Measurements from ENCODE around the gene MARK3. TPM values are rescaled to one million over a fixed set of nuclear protein-coding genes. Genes with fewer than 3 reads are reported as not detected.

Gene MARK3
- total RNA-seq, 2 experiments from 2014 or later = 107 TPM

DNA sequence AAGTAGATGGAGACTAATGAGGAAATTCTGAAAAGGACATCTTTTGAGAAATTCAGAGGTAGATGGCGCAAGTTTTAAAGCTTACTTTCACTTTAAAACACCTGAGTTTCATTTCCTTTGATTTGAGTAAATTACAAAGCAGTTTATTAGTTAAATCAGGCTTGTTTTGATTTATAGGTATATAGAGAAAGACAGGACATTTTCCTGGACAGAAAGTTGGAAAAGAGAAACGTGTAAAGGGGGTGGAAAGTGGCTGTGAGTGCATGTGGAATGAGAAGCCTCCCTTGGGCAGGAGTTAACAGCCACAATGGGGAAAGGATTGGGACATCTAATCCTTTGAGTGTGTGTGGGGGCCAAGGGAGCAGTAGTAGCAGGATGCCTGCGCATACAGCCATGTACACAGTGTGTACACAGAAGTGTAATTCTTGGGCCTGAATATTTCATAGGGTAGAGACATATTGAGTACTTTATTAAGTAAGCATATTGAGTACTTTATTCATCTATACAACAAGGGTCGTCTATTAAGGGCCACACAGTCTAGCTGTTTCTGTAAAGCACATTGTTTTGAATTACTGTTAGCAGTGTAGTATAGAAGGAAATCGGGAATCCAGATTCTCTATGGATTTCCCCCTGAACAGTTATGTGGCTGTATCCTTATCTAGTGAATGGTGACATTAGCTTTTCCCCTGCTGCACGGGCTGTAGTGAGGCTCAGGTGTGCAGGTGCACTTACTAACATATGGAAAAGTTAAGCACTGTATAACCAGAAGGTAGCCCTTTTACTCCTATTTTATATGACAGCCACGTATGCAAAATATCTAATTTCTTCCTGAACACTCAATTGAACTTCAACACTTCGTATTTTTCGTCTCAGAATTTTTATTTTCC is 19.1 kb downstream of the MARK3 start:
- H3K27me3 ChIP-seq (ENCODE audit: control insufficient read depth in 1 of 2, insufficient read depth in 2 of 2, low read length in 2 of 2) = no peaks in the 10 kb centered on the region
- no peak overlapping the region for H3K27ac ChIP-seq (ENCODE audit: low read depth in 1 of 2, low read length in 2 of 2)
- no peaks in the 10 kb centered on the region for H3K9me3 ChIP-seq (ENCODE audit: control insufficient read depth in 1 of 2, insufficient read depth in 1 of 2, low read length in 2 of 2)
- H3K27ac Mint-ChIP-seq = peak overlapping the region; percentile 81
- H3K27me3 Mint-ChIP-seq = no peaks in the 10 kb centered on the region
- H3K4me3 ChIP-seq (ENCODE audit: low read length) = no peak overlapping the region
- ATAC-seq (ENCODE audit: poor library complexity) (no peak), DNase-seq (no peak)
- intact Hi-C loops (cut with DNase I, micrococcal nuclease) = loop anchor here in 1 of 2 experiments (10.0 kb wide), 1 partner anchor 51 kb away; no protein-coding TSS in a partner anchor
- H3K4me1 Mint-ChIP-seq (ENCODE audit: low read depth) = peaks cover 62% of the 10 kb centered on the region
- POLR2A ChIA-PET = interaction anchor here (0.9 to 1.0 kb wide), 2 partner anchors 13 to 70 kb away, joined by 3 read pairs; partner anchors contain the start of gene EIF5
- H3K4me1 ChIP-seq (ENCODE audit: insufficient read depth, low read length) = peaks cover 32% of the 10 kb centered on the region
- TF ChIP-seq, protein P1, sequence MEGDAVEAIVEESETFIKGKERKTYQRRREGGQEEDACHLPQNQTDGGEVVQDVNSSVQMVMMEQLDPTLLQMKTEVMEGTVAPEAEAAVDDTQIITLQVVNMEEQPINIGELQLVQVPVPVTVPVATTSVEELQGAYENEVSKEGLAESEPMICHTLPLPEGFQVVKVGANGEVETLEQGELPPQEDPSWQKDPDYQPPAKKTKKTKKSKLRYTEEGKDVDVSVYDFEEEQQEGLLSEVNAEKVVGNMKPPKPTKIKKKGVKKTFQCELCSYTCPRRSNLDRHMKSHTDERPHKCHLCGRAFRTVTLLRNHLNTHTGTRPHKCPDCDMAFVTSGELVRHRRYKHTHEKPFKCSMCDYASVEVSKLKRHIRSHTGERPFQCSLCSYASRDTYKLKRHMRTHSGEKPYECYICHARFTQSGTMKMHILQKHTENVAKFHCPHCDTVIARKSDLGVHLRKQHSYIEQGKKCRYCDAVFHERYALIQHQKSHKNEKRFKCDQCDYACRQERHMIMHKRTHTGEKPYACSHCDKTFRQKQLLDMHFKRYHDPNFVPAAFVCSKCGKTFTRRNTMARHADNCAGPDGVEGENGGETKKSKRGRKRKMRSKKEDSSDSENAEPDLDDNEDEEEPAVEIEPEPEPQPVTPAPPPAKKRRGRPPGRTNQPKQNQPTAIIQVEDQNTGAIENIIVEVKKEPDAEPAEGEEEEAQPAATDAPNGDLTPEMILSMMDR (IDR thresholded peaks at IDR 0.05) = no peak
- H3K36me3 ChIP-seq (ENCODE audit: insufficient read depth, low read length) = peaks cover 28% of the 10 kb centered on the region
- peak overlapping the region; percentile 57 for H3K4me3 Mint-ChIP-seq
- H3K9me3 Mint-ChIP-seq = no peaks in the 10 kb centered on the region
- CTCF ChIA-PET = interaction anchor here (0.6 to 2.2 kb wide), 3 partner anchors 10 to 20 kb away, joined by 3 to 10 read pairs (median 3); partner anchors contain the start of gene MARK3
- H3K36me3 Mint-ChIP-seq (ENCODE audit: low read depth) = peaks cover 47% of the 10 kb centered on the region

- TF ChIP-seq, protein P1 (IDR thresholded peaks at IDR 0.05) = no peak
- Histone ChIP-seq H3K27me3 (ENCODE audit: control insufficient read depth in 1 of 2, insufficient read depth in 2 of 2, low read length in 2 of 2) (no peaks in the 10 kb centered on the region), H3K4me1 (ENCODE audit: insufficient read depth, low read length) (peaks cover 29% of the 10 kb centered on the region), H3K9me3 (ENCODE audit: control insufficient read depth in 1 of 2, insufficient read depth in 1 of 2, low read length in 2 of 2) (no peaks in the 10 kb centered on the region), H3K36me3 (ENCODE audit: insufficient read depth, low read length) (peaks cover 28% of the 10 kb centered on the region), H3K27ac (ENCODE audit: low read depth in 1 of 2, low read length in 2 of 2) (no peak overlapping the region), H3K4me3 (ENCODE audit: low read length) (no peak overlapping the region)
- H3K36me3 Mint-ChIP-seq (ENCODE audit: low read depth) = peaks cover 53% of the 10 kb centered on the region
- H3K4me3 Mint-ChIP-seq = no peak overlapping the region
- intact Hi-C loops (cut with DNase I, micrococcal nuclease) = loop anchor here in 1 of 2 experiments (10.0 kb wide), 1 partner anchor 50 kb away; no protein-coding TSS in a partner anchor
- no peak for DNase-seq
- H3K4me1 Mint-ChIP-seq (ENCODE audit: low read depth) = peaks cover 62% of the 10 kb centered on the region
- ChIA-PET CTCF (interaction anchor here (2.2 kb wide), 1 partner anchor 14 kb away, joined by 10 read pairs; no protein-coding TSS in a partner anchor), POLR2A (interaction anchor here (1.0 kb wide), 1 partner anchor 71 kb away, joined by 3 read pairs; the partner anchor contains the start of gene EIF5)
- ATAC-seq (ENCODE audit: poor library complexity) = no peak
- no peaks in the 10 kb centered on the region for H3K27me3 Mint-ChIP-seq
- H3K9me3 Mint-ChIP-seq = no peaks in the 10 kb centered on the region
- H3K27ac Mint-ChIP-seq = peak overlapping the region; percentile 81
Measured at GRCh38 chr14:103404920-103405319, 19.7 kb downstream of the MARK3 start.

DNA sequence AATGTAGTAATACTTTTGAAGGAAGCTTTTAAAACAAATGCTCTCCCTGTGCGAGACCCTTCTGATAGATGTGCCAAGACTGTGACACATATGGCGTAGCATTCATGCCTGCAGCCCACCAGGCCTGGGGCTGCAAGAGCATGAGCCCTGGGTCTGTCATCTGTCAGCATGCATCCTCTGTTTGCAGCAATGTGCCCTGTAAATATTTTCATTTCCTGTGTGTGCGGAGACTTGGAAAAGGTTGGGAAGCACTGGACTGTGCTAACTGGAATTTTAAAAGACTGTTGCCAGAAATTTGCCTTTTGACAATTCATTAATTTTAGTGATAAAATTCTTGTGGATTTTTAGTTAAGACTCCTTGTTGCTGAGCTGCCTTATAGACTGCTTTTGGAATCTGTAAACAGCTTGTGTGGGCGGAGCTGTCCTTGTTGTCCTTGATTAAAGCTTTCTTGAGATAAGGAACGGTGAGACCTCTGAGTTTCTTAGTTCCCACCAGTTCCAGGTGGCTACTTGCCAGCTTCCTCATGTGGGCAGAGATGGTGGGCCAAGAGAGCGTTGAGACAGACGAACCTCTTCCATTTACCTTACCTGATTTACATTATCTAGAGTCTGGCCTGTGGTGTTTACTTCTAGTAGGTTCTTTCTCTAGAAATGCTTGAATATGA is 23.4 kb downstream of the MARK3 start:
- Histone ChIP-seq H3K27ac (ENCODE audit: low read depth in 1 of 2, low read length in 2 of 2) (no peak overlapping the region), H3K4me1 (ENCODE audit: insufficient read depth, low read length) (peaks cover 11% of the 10 kb centered on the region), H3K27me3 (ENCODE audit: control insufficient read depth in 1 of 2, insufficient read depth in 2 of 2, low read length in 2 of 2) (no peaks in the 10 kb centered on the region), H3K4me3 (ENCODE audit: low read length) (no peak overlapping the region), H3K36me3 (ENCODE audit: insufficient read depth, low read length) (peaks cover 48% of the 10 kb centered on the region), H3K9me3 (ENCODE audit: control insufficient read depth in 1 of 2, insufficient read depth in 1 of 2, low read length in 2 of 2) (no peaks in the 10 kb centered on the region)
- TF ChIP-seq, protein P1 (IDR thresholded peaks at IDR 0.05) = no peak
- POLR2A ChIA-PET = no interaction called here
- Mint-ChIP-seq H3K36me3 (ENCODE audit: low read depth) (peaks cover 75% of the 10 kb centered on the region), H3K27me3 (no peaks in the 10 kb centered on the region), H3K27ac (no peak overlapping the region), H3K4me1 (ENCODE audit: low read depth) (peaks cover 31% of the 10 kb centered on the region), H3K9me3 (no peaks in the 10 kb centered on the region), H3K4me3 (no peak overlapping the region)
- CTCF ChIA-PET = interaction anchor here (0.7 kb wide), 1 partner anchor 18 kb away, joined by 3 read pairs; no protein-coding TSS in a partner anchor
- no peak for ATAC-seq (ENCODE audit: poor library complexity)
- intact Hi-C loops (cut with DNase I, micrococcal nuclease) = loop anchor here in 1 of 2 experiments (10.0 kb wide), 1 partner anchor 46 kb away; no protein-coding TSS in a partner anchor
- DNase-seq = no peak
